HepG2 (cell line): ENCODE data around the gene SRR. TPM values are rescaled to one million over a fixed set of nuclear protein-coding genes. Genes with fewer than 3 reads are reported as not detected.

Source experiments
- ATAC-seq: fragments of 200-7000 bp; cut with Tn5 transposase; 3 replicates; pipeline ENCODE4 v1.9.1; 2020; ENCODE audit warnings: mild to moderate bottlenecking, moderate library complexity
- BruUV-seq: library from RNA; stranded (reverse); fragments of 400-500 nt; replicated peaks from 2 replicates; lab custom pipeline; 2021; lab: Mats Ljungman, UMichigan
- CTCF ChIA-PET: fragments of 300-600 bp; formaldehyde crosslinking; extraction: SDS; loops from one replicate; lab custom pipeline; 2021; ENCODE audit warnings: low total read pairs, inconsistent platforms, low intra/inter-chr PET ratio; lab: Yijun Ruan, JAX
- POLR2A ChIA-PET: fragments of 350-600 bp; sonication (Branson Sonifier 250); formaldehyde crosslinking; loops from one replicate; lab custom pipeline; 2020; ENCODE audit warnings: antibody characterized with exemption, inconsistent platforms; lab: Yijun Ruan, JAX
- DNase-seq: peaks from one replicate; pipeline ENCODE4 v3.0.0-alpha.2; 2015; ENCODE audit warnings: low spot score
- FAIRE-seq: peaks from 3 replicates; lab custom pipeline; 2011; peaks lifted over from hg19 to GRCh38; lab: Jason Lieb, UNC
- H2AFZ ChIP-seq: one replicate; pipeline ENCODE4 v1.6.1; 2011; ENCODE audit warnings: low read length, inconsistent platforms
- H3K27ac ChIP-seq: fragments of 300-600 bp; 3 replicates; pipeline ENCODE4 v1.8.0; 2011; ENCODE audit warnings: mixed run types, mild to moderate bottlenecking, mixed read lengths, low read length, inconsistent platforms; ENCODE audit not compliant: insufficient read depth; ENCODE audit errors: extremely low read length
- H3K27me3 ChIP-seq, 2 experiments: fragments of 200-600 bp in 1 of 2; 2 replicates in 1 of 2; 3 replicates in 1 of 2; pipeline versions ENCODE4 v1.6.0 to v1.8.0; 2011; ENCODE audit warnings: low read length in 2 of 2, mild to moderate bottlenecking in 2 of 2, moderate library complexity in 2 of 2, inconsistent platforms in 1 of 2; ENCODE audit not compliant: insufficient read depth in 2 of 2, control insufficient read depth in 1 of 2
- H3K36me3 ChIP-seq, 2 experiments: fragments of 200-600 bp in 1 of 2; replicated peaks in 1 of 2; 2 replicates in 1 of 2; 3 replicates in 1 of 2; pipeline versions ENCODE4 v1.5.1 to v1.8.0; 2011; ENCODE audit warnings: low read length in 2 of 2, inconsistent platforms in 1 of 2; ENCODE audit not compliant: insufficient read depth in 2 of 2, control insufficient read depth in 1 of 2
- H3K4me1 ChIP-seq: 2 replicates; pipeline ENCODE4 v1.5.1; 2012; ENCODE audit warnings: low read length, inconsistent platforms; ENCODE audit not compliant: insufficient read depth
- H3K4me2 ChIP-seq: 2 replicates; pipeline ENCODE4 v1.6.0; 2011; ENCODE audit warnings: low read depth, low read length, inconsistent platforms
- H3K4me3 ChIP-seq, 3 experiments: fragments of 200-600 bp in 1 of 3; sonication (generic), shearing (Covaris generic) in 1 of 3; replicated peaks in 1 of 3; 2 replicates each; pipeline ENCODE4 v1.5.1; 2011 to 2016; ENCODE audit warnings: low read length in 3 of 3, inconsistent platforms in 2 of 3, low read depth in 2 of 3, mild to moderate bottlenecking in 2 of 3, control low read depth in 1 of 3, mixed read lengths in 1 of 3; ENCODE audit not compliant: insufficient read depth in 1 of 3
- H3K79me2 ChIP-seq: one replicate; pipeline ENCODE4 v1.6.1; 2011; ENCODE audit warnings: low read length, inconsistent platforms; ENCODE audit not compliant: insufficient read depth
- H3K9ac ChIP-seq: 2 replicates; pipeline ENCODE4 v1.6.0; 2011; ENCODE audit warnings: mild to moderate bottlenecking, low read depth, low read length, inconsistent platforms; ENCODE audit not compliant: insufficient read depth
- H3K9me3 ChIP-seq: 2 replicates; pipeline ENCODE4 v1.5.1; 2012; ENCODE audit warnings: mild to moderate bottlenecking, low read length
- H4K20me1 ChIP-seq: 2 replicates; pipeline ENCODE4 v1.6.0; 2011; ENCODE audit warnings: inconsistent platforms, mild to moderate bottlenecking, low read length, moderate library complexity; ENCODE audit not compliant: insufficient read depth
- ARID2 ChIP-seq: sonication (generic); formaldehyde crosslinking; IDR thresholded peaks from 2 replicates; pipeline ENCODE4 v1.8.1; 2022; ENCODE audit warnings: mild to moderate bottlenecking, missing genetic modification reagents, borderline replicate concordance
- FOSL2 ChIP-seq: sonication (generic); formaldehyde crosslinking; IDR thresholded peaks from 2 replicates; pipeline ENCODE4 v1.4.0; 2020; ENCODE audit warnings: missing genetic modification reagents
- GATAD1 ChIP-seq: IDR thresholded peaks from 2 replicates; pipeline ENCODE4 v1.6.1; 2016; ENCODE audit warnings: missing genetic modification reagents, missing compliant biosample characterization
- KAT7 ChIP-seq: IDR thresholded peaks from 2 replicates; pipeline ENCODE4 v1.6.1; 2018; ENCODE audit warnings: borderline replicate concordance, missing compliant biosample characterization
- MIER3 ChIP-seq: IDR thresholded peaks from 2 replicates; pipeline ENCODE4 v1.6.1; 2016; ENCODE audit warnings: missing compliant biosample characterization, borderline replicate concordance
- NFE2L1 ChIP-seq: sonication (generic); formaldehyde crosslinking; IDR thresholded peaks from 2 replicates; pipeline ENCODE4 v1.4.0; 2020; ENCODE audit warnings: missing genetic modification reagents, mild to moderate bottlenecking, borderline replicate concordance
- NR2C2 ChIP-seq: sonication (generic); formaldehyde crosslinking; IDR thresholded peaks from 2 replicates; pipeline ENCODE4 v1.4.0; 2020; ENCODE audit warnings: missing genetic modification reagents, mild to moderate bottlenecking, moderate library complexity, borderline replicate concordance
- RELA ChIP-seq: sonication (generic); formaldehyde crosslinking; IDR thresholded peaks from 2 replicates; pipeline ENCODE4 v1.4.0; 2020; ENCODE audit warnings: missing genetic modification reagents
- SALL1 ChIP-seq: sonication (generic); formaldehyde crosslinking; IDR thresholded peaks from 2 replicates; pipeline ENCODE4 v1.8.0; 2022; ENCODE audit warnings: mild to moderate bottlenecking, missing genetic modification reagents
- SATB2 ChIP-seq: sonication (generic); formaldehyde crosslinking; IDR thresholded peaks from 2 replicates; pipeline ENCODE4 v1.5.0; 2020; ENCODE audit warnings: missing genetic modification reagents
- ZNF501 ChIP-seq: sonication (generic); formaldehyde crosslinking; IDR thresholded peaks from 2 replicates; pipeline ENCODE4 v1.5.1; 2020; ENCODE audit warnings: mild to moderate bottlenecking, moderate library complexity, missing genetic modification reagents
- ZNF674 ChIP-seq: sonication (generic); formaldehyde crosslinking; IDR thresholded peaks from 2 replicates; pipeline ENCODE4 v1.5.0; 2020; ENCODE audit warnings: low read depth, mild to moderate bottlenecking, missing genetic modification reagents
- ZNF883 ChIP-seq: sonication (generic); formaldehyde crosslinking; IDR thresholded peaks from 2 replicates; pipeline ENCODE4 v1.5.1; 2020; ENCODE audit warnings: mild to moderate bottlenecking, missing genetic modification reagents; ENCODE audit errors: not compliant biosample characterization
- WGBS: methylation state at CpG from one replicate; pipeline ENCODE4 v1.1.6; 2017; ENCODE audit warnings: low lambda C conversion rate; 5-methylcytosine and 5-hydroxymethylcytosine counted together
- in situ Hi-C: cut with HindIII; loops from 2 replicates; pipeline ENCODE4 v1.10.0; 2017; ENCODE audit warnings: low pct_unique_long_range_greater_than_20kb; ENCODE audit not compliant: extremely low pct_ligation_motif_present
- intact Hi-C: fragments of 100-400 bp; cut with micrococcal nuclease; formaldehyde crosslinking; loops from one replicate; pipeline ENCODE4 v1.10.0; 2022; ENCODE audit not compliant: unreplicated experiment
- polyA plus RNA-seq, 8 experiments: library from polyadenylated mRNA; depleted of rRNA in 3 of 8; stranded (reverse) in 7 of 8; unstranded in 1 of 8; fragments of >200 nt; fragmentation: Illumina TruSeq in 4 of 8; extraction: Trizol in 4 of 8; gene quantifications; 2 replicates each; pipeline versions ENCODE4 v1.2.1 to v1.2.3, GENCODE V29; 2011 to 2016; ENCODE audit warnings: low read depth in 4 of 8, missing spikeins in 1 of 8, mixed read lengths in 1 of 8; ENCODE audit not compliant: insufficient read depth in 1 of 8
- total RNA-seq, 5 experiments: library from RNA; depleted of rRNA; stranded (reverse); fragments of >200 nt; fragmentation: Illumina TruSeq; extraction: Trizol; gene quantifications; 2 replicates each; pipeline ENCODE4 v1.2.3, GENCODE V29; 2016; ENCODE audit warnings: low read depth in 1 of 5
- TF ChIP-seq, protein P1 (sequence below): sonication (generic); formaldehyde crosslinking; IDR thresholded peaks from 2 replicates; pipeline ENCODE4 v1.4.0; 2020; ENCODE audit warnings: mild to moderate bottlenecking, missing genetic modification reagents
- TF ChIP-seq, protein P2 (sequence below): sonication (generic); formaldehyde crosslinking; IDR thresholded peaks from 2 replicates; pipeline ENCODE4 v1.4.0; 2020; ENCODE audit warnings: missing genetic modification reagents
- TF ChIP-seq, protein P3 (sequence below): sonication (generic); formaldehyde crosslinking; IDR thresholded peaks from 2 replicates; pipeline ENCODE4 v1.8.0; 2022; ENCODE audit warnings: missing genetic modification reagents, mild to moderate bottlenecking, inconsistent platforms, borderline replicate concordance
- TF ChIP-seq, protein P4 (sequence below): sonication (generic); formaldehyde crosslinking; IDR thresholded peaks from 2 replicates; pipeline ENCODE4 v1.8.1; 2023; ENCODE audit warnings: mild to moderate bottlenecking, missing genetic modification reagents

The SRR gene
- total and polyA plus RNA-seq, 2 of the 13 experiments (the other 11 are each of a cell fraction or from before 2014, with no cell fraction given): 3.6 to 7.8 TPM

DNA sequence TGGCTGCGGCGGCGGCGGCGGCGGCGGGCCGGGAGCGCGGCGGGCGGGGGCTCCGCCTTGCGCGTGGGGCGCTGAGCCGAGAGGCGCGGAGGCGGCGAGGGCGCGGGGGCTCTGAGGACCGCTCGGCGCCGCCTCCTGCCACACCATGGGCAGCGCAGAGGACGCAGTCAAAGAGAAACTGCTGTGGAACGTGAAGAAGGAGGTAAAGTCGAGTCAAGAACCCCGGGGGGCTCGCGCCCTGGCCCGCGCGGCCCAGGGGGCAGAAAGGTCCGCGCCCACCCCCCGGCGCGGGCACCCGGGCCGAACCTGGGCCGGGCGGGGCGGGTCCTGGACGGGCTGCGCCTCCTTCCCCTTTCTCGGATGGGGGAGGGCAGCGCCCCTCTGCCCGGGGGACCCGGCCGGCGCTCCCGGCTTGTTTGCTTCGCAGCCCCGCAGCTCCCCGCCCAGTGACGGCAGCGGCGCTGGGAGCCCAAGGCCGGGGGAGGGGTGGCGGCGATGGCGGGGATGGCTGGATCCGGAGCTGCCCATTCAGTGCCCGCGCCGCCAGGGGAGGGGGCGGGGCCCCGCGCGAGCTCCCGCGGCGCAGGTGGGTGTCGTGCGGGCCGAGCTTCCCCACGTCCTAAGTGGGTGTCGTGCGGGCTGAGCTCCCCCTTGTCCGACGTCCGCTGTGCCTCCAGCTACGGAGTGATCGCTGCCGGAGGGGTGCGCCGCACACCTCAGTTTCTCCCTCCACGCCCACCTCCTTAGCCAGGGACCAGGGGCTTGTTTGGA lies 34.0 kb downstream of the SRR start (continued):
- TF ChIP-seq, protein P1, sequence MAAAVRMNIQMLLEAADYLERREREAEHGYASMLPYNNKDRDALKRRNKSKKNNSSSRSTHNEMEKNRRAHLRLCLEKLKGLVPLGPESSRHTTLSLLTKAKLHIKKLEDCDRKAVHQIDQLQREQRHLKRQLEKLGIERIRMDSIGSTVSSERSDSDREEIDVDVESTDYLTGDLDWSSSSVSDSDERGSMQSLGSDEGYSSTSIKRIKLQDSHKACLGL (CRISPR knock-in tag): peak; percentile 43; the same call in 1 of the 2 replicates
- TF ChIP-seq ZNF883 (CRISPR knock-in tag) (peak; percentile 49), GATAD1 (CRISPR knock-in tag) (peak; percentile 28)
- TF ChIP-seq, protein P2, sequence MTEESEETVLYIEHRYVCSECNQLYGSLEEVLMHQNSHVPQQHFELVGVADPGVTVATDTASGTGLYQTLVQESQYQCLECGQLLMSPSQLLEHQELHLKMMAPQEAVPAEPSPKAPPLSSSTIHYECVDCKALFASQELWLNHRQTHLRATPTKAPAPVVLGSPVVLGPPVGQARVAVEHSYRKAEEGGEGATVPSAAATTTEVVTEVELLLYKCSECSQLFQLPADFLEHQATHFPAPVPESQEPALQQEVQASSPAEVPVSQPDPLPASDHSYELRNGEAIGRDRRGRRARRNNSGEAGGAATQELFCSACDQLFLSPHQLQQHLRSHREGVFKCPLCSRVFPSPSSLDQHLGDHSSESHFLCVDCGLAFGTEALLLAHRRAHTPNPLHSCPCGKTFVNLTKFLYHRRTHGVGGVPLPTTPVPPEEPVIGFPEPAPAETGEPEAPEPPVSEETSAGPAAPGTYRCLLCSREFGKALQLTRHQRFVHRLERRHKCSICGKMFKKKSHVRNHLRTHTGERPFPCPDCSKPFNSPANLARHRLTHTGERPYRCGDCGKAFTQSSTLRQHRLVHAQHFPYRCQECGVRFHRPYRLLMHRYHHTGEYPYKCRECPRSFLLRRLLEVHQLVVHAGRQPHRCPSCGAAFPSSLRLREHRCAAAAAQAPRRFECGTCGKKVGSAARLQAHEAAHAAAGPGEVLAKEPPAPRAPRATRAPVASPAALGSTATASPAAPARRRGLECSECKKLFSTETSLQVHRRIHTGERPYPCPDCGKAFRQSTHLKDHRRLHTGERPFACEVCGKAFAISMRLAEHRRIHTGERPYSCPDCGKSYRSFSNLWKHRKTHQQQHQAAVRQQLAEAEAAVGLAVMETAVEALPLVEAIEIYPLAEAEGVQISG (CRISPR knock-in tag): no peak

DNA sequence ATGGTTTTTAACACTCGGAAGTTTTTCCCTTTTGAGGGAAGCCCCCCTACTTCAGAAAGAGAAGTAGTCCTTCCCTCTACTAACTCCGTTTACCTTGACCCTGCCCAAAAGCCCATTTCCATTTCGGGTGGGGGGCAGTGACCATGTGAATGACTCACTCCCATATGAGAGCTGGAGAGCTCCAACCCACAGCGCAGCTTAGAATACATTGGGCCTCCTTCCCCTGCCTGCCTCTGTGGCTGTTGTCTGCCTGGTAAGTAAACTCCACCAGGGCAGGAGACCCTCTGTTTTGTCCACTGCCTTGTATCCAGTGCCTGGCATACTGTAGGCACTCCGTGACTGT lies 34.5 kb downstream of the SRR start:
- H3K9ac ChIP-seq: peak overlapping the region; percentile 96
- POLR2A ChIA-PET: interaction anchor here (1.0 to 1.8 kb wide), 4 partner anchors 9 to 63 kb away, joined by 3 to 10 read pairs (median 6); partner anchors contain the start of genes SMG6 and SRR
- H4K20me1 ChIP-seq: no peaks in the 10 kb centered on the region
- peaks cover 35% of the 10 kb centered on the region for H3K79me2 ChIP-seq
- DNase-seq (no peak), ATAC-seq (peak; percentile 2; the same call in 1 of the 3 replicates), FAIRE-seq (no peak)
- peaks cover 13 to 23% of the 10 kb centered on the region in 2 experiments for H3K36me3 ChIP-seq
- no peak overlapping the region for H2AFZ ChIP-seq
- H3K4me2 ChIP-seq: peak overlapping the region; percentile 73
- WGBS: 18% methylated on average over 5 of the region's 5 CpGs
- no peaks in the 10 kb centered on the region; a peak in 1 of 5 replicates for H3K27me3 ChIP-seq
- intact Hi-C loops (loop anchor here (5.0 kb wide), 1 partner anchor 64 kb away; the partner anchor contains the start of gene MNT), in situ Hi-C loops (no loop called here)
- H3K9me3 ChIP-seq: no peaks in the 10 kb centered on the region
- H3K4me1 ChIP-seq: peaks cover 30% of the 10 kb centered on the region
- CTCF ChIA-PET: no interaction called here
- peak overlapping the region; percentile 72 for H3K27ac ChIP-seq
- H3K4me3 ChIP-seq: peak overlapping the region; percentile 67 to 100 (median 99)
- TSS peak; percentile 42 for BruUV-seq
- TF ChIP-seq NFE2L1 (CRISPR knock-in tag) (no peak), SALL1 (CRISPR knock-in tag) (no peak), ZNF674 (CRISPR knock-in tag) (no peak), KAT7 (CRISPR knock-in tag) (no peak), GATAD1 (CRISPR knock-in tag) (0 out of 2 replicates have a peak, but pooled peaks have one; percentile 3), FOSL2 (CRISPR knock-in tag) (peak; percentile 67), NR2C2 (CRISPR knock-in tag) (0 out of 2 replicates have a peak, but pooled peaks have one; percentile 10), RELA (CRISPR knock-in tag) (no peak), ARID2 (no peak), MIER3 (CRISPR knock-in tag) (0 out of 2 replicates have a peak, but pooled peaks have one; percentile 2), SATB2 (CRISPR knock-in tag) (no peak), ZNF501 (CRISPR knock-in tag) (0 out of 2 replicates have a peak, but pooled peaks have one; percentile 41)
- TF ChIP-seq, protein P3, sequence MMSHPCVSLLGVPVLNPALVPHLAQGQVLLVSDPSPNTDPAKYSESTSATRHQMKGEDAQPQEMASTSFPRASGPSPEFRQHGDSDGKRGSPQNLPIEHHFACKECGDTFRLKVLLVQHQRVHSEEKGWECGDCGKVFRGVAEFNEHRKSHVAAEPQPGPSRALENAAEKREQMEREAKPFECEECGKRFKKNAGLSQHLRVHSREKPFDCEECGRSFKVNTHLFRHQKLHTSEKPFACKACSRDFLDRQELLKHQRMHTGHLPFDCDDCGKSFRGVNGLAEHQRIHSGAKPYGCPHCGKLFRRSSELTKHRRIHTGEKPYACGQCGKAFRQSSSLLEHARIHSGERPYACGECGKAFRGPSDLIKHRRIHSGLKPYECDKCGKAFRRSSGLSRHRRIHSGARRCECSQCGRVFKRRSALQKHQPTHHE (CRISPR knock-in tag): no peak
- TF ChIP-seq, protein P4, sequence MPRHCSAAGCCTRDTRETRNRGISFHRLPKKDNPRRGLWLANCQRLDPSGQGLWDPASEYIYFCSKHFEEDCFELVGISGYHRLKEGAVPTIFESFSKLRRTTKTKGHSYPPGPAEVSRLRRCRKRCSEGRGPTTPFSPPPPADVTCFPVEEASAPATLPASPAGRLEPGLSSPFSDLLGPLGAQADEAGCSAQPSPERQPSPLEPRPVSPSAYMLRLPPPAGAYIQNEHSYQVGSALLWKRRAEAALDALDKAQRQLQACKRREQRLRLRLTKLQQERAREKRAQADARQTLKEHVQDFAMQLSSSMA: no peak
